Endodermal cell (in vitro differentiated cells): ENCODE results near the gene NIPSNAP2. TPM values are rescaled to one million over a fixed set of nuclear protein-coding genes. Genes with fewer than 3 reads are reported as not detected.

Experiments
- DNase-seq: peaks from one replicate; pipeline ENCODE4 v3.0.0-alpha.2; 2017
- H3K27ac ChIP-seq: 2 replicates; pipeline ENCODE4 v1.5.1; 2013; ENCODE audit warnings: mild to moderate bottlenecking, low read depth, low read length, moderate library complexity
- H3K27me3 ChIP-seq: 2 replicates; pipeline ENCODE4 v1.6.1; 2013; ENCODE audit warnings: mild to moderate bottlenecking, low read length, moderate library complexity; ENCODE audit not compliant: insufficient read depth, control insufficient read depth, poor library complexity, severe bottlenecking
- H3K36me3 ChIP-seq: 2 replicates; pipeline ENCODE4 v1.7.0; 2013; ENCODE audit warnings: mild to moderate bottlenecking, low read length, moderate library complexity; ENCODE audit not compliant: control insufficient read depth, insufficient read depth
- H3K4me1 ChIP-seq: one replicate; pipeline ENCODE4 v1.7.0; 2013; ENCODE audit warnings: low read length; ENCODE audit not compliant: control insufficient read depth, insufficient read depth
- H3K4me3 ChIP-seq: 2 replicates; pipeline ENCODE4 v1.5.1; 2013; ENCODE audit warnings: mild to moderate bottlenecking, low read length, moderate library complexity
- H3K9ac ChIP-seq: 2 replicates; pipeline ENCODE4 v1.6.1; 2013; ENCODE audit warnings: mild to moderate bottlenecking, low read length, moderate library complexity; ENCODE audit not compliant: poor library complexity, severe bottlenecking; ENCODE audit errors: extremely low read depth
- H3K9me3 ChIP-seq: 2 replicates; pipeline ENCODE4 v1.6.1; 2013; ENCODE audit warnings: mild to moderate bottlenecking, low read length, moderate library complexity; ENCODE audit not compliant: control insufficient read depth
- H3K27ac Mint-ChIP-seq: 2 replicates; pipeline ENCODE4 v1.8.0; 2020; ENCODE audit warnings: mixed read lengths
- H3K27me3 Mint-ChIP-seq: 2 replicates; pipeline ENCODE4 v1.8.0; 2021; ENCODE audit warnings: mild to moderate bottlenecking, mixed read lengths; ENCODE audit not compliant: insufficient read depth
- H3K36me3 Mint-ChIP-seq: 2 replicates; pipeline ENCODE4 v1.8.0; 2020; ENCODE audit warnings: low read depth, mixed read lengths
- H3K4me1 Mint-ChIP-seq: 2 replicates; pipeline ENCODE4 v1.8.0; 2020; ENCODE audit warnings: mixed read lengths
- H3K4me3 Mint-ChIP-seq: 2 replicates; pipeline ENCODE4 v1.8.0; 2020; ENCODE audit warnings: mild to moderate bottlenecking, moderate library complexity, mixed read lengths
- H3K9me3 Mint-ChIP-seq: 2 replicates; pipeline ENCODE4 v1.8.0; 2020; ENCODE audit warnings: mild to moderate bottlenecking, mixed read lengths
- CTCF ChIP-seq: fragments of 200-600 bp; sonication (generic); conservative IDR thresholded peaks from 2 replicates; pipeline ENCODE4 v1.5.0; 2021; ENCODE audit warnings: antibody characterized with exemption, mild to moderate bottlenecking
- WGBS, 2 experiments: methylation state at CpG; one replicate each; pipeline versions ENCODE4 v1.1.5 to v1.1.7; 2013; ENCODE audit warnings: missing lambda C conversion rate in 2 of 2, mixed read lengths in 1 of 2; ENCODE audit not compliant: insufficient coverage in 1 of 2, insufficient read length in 1 of 2; 5-methylcytosine and 5-hydroxymethylcytosine counted together
- total RNA-seq, 2 donors: library from RNA; stranded (reverse); fragmentation: NEBNext Ultra II Directional in 1 of 2; extraction: Animal tissue kit (Norgen Biotek cat#: 25700) in 1 of 2; gene quantifications; 2 replicates in 1 of 2; 3 replicates in 1 of 2; pipeline ENCODE4 v1.2.1, GENCODE V29; 2021

Gene NIPSNAP2
- total RNA-seq, 2 donors from 2014 or later = 37.1 to 62.2 TPM

DNA sequence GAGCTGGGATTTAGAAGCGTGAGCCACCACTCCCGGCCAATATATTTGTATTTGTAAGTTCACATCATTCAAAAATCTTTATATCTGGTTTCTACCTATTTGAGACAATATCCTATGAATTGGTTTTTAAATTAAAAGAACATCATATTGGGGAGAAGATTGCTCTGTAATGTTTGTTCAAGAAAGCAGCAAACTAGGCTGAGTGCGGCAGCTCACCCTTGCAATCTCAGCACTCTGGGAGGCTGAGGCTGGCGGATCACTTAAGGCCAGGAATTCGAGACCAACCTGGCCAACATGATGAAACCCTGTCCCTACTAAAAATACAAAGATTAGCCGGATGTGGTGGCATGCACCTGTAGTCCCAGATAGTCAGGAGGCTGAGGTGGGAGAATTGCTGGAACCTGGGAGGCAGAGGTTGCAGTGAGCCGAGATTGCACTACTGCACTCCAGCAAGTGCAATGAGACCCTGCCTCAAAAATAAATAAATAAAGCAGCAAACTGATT is 9.4 kb downstream of the NIPSNAP2 start:
- no peak overlapping the region for H3K9ac ChIP-seq
- DNase-seq = no peak
- Mint-ChIP-seq H3K9me3 (no peaks in the 10 kb centered on the region), H3K27ac (no peak overlapping the region), H3K36me3 (peaks cover 25% of the 10 kb centered on the region), H3K4me1 (peaks cover 13% of the 10 kb centered on the region), H3K4me3 (no peak overlapping the region), H3K27me3 (no peaks in the 10 kb centered on the region)
- H3K9me3 ChIP-seq = no peaks in the 10 kb centered on the region
- peaks cover 5% of the 10 kb centered on the region for H3K4me1 ChIP-seq
- H3K4me3 ChIP-seq = no peak overlapping the region
- no peaks in the 10 kb centered on the region for H3K27me3 ChIP-seq
- 96 to 100% methylated on average over 3 to 7 of the region's 7 CpGs for WGBS, 2 experiments
- H3K27ac ChIP-seq = no peak overlapping the region
- no peak for TF ChIP-seq CTCF
- H3K36me3 ChIP-seq = peaks cover 14% of the 10 kb centered on the region

DNA sequence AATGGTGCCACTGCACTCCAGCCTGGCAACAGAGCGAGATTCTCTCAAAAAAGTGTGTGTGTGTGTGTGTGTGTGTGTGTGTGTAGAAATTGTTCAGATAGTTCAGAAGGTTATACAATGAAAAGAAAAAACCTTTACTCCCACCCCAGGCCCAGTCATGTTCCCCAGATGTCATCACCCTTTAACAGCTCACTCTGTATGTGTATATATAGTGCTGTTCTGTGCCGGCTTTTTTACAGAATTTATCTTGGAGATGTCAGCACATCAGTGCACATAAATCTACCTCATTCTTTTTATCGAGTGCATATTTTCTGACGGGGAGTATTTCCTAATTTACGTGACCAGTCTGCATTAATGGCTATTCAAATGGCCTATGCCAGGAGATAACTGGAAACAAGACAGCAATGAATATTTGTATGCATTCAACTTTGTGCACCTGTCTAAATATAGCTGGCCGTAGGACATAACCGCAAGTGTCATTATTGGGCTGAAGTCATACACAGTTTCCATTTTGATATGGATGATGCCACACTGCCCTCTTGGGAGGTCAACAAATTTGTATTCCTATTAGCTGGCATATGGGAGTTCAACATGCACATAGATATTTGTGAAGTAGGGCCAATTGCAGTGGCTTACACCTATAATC is 11.7 kb downstream of the NIPSNAP2 start:
- no peaks in the 10 kb centered on the region for H3K9me3 ChIP-seq

GRCh38 chr7:55977831-55978230 is 13.4 kb downstream of the NIPSNAP2 start:
- no peak overlapping the region for H3K27ac ChIP-seq
- no peak overlapping the region for H3K27ac Mint-ChIP-seq
- H3K4me1 ChIP-seq = no peaks in the 10 kb centered on the region
- H3K27me3 ChIP-seq = no peaks in the 10 kb centered on the region
- peaks cover 40% of the 10 kb centered on the region for H3K36me3 Mint-ChIP-seq
- no peak overlapping the region for H3K9ac ChIP-seq
- H3K36me3 ChIP-seq = peaks cover 52% of the 10 kb centered on the region
- no peaks in the 10 kb centered on the region for H3K9me3 ChIP-seq
- DNase-seq = no peak
- WGBS, 2 experiments = 83 to 97% methylated on average over 2 to 4 of the region's 4 CpGs
- no peak overlapping the region for H3K4me3 Mint-ChIP-seq
- no peaks in the 10 kb centered on the region for H3K9me3 Mint-ChIP-seq
- peaks cover 2% of the 10 kb centered on the region for H3K4me1 Mint-ChIP-seq
- no peaks in the 10 kb centered on the region for H3K27me3 Mint-ChIP-seq
- no peak overlapping the region for H3K4me3 ChIP-seq
- TF ChIP-seq CTCF = no peak

More for the DNA sequence above, 11.7 kb downstream of the NIPSNAP2 start:
- Mint-ChIP-seq H3K4me3 (no peak overlapping the region), H3K27ac (no peak overlapping the region), H3K9me3 (no peaks in the 10 kb centered on the region), H3K36me3 (peaks cover 32% of the 10 kb centered on the region), H3K4me1 (peaks cover 5% of the 10 kb centered on the region), H3K27me3 (no peaks in the 10 kb centered on the region)
- Histone ChIP-seq H3K27ac (no peak overlapping the region), H3K4me1 (peaks cover under 1% of the 10 kb centered on the region), H3K9ac (no peak overlapping the region), H3K36me3 (peaks cover 37% of the 10 kb centered on the region), H3K4me3 (no peak overlapping the region), H3K27me3 (no peaks in the 10 kb centered on the region)
- no peak for DNase-seq
- no peak for TF ChIP-seq CTCF
- WGBS, 2 experiments = 95 to 100% methylated on average over 5 to 7 of the region's 7 CpGs
